Measurements from ENCODE around the gene RAI14.

The RAI14 gene

GRCh38 chr5:34626751-34627150, 29.4 kb upstream of the RAI14 start:
- TF ChIP-seq, protein P1, sequence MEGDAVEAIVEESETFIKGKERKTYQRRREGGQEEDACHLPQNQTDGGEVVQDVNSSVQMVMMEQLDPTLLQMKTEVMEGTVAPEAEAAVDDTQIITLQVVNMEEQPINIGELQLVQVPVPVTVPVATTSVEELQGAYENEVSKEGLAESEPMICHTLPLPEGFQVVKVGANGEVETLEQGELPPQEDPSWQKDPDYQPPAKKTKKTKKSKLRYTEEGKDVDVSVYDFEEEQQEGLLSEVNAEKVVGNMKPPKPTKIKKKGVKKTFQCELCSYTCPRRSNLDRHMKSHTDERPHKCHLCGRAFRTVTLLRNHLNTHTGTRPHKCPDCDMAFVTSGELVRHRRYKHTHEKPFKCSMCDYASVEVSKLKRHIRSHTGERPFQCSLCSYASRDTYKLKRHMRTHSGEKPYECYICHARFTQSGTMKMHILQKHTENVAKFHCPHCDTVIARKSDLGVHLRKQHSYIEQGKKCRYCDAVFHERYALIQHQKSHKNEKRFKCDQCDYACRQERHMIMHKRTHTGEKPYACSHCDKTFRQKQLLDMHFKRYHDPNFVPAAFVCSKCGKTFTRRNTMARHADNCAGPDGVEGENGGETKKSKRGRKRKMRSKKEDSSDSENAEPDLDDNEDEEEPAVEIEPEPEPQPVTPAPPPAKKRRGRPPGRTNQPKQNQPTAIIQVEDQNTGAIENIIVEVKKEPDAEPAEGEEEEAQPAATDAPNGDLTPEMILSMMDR (IDR thresholded peaks at IDR 0.05): no peak

DNA sequence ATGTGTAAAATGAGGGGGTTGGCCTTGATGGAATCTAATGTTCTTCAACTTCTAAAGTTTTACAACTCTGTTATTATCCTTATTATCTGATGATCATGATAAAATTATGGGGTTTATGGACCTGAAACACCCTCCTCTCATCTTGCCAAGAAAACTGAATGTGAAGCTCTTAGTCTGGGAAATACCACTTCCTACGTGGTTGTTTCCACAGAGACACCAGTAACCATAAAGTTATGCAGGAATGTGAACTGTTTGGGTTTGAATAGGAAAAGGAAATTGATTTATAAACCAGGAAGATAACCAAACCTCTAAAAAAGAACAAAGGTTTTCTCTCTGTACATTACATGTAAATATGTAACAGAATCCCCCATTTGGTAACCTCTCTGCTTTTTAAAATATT, 28.3 kb upstream of the RAI14 start:
- TF ChIP-seq, protein P1 (IDR thresholded peaks at IDR 0.05): no peak

- TF ChIP-seq, protein P1 (IDR thresholded peaks at IDR 0.05): no peak
Observed at GRCh38 chr5:34628373-34628772, 27.8 kb upstream of the RAI14 start.

DNA sequence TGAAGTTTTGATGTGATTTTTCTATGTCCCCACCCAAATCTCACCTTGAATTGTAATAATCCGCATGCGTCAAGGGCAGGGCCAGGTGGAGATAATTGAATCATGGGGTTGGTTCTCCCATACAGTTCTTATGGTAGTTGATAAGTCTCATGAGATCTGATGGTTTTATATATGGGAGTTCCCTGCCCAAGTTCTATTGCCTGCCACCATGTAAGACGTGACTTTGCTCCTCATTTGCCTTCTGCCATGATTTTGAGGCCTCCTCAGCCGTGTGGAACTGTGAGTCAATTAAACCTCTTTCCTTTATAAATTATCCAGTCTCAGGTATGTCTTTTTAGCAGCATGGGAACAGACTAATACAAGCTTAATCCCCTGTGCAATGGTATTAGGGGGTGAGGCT, 25.5 kb upstream of the RAI14 start:
- TF ChIP-seq, protein P1 (IDR thresholded peaks at IDR 0.05): no peak

- TF ChIP-seq, protein P1 (IDR thresholded peaks at IDR 0.05): no peak
Observed at GRCh38 chr5:34632807-34633422, 23.2 kb upstream of the RAI14 start.

DNA sequence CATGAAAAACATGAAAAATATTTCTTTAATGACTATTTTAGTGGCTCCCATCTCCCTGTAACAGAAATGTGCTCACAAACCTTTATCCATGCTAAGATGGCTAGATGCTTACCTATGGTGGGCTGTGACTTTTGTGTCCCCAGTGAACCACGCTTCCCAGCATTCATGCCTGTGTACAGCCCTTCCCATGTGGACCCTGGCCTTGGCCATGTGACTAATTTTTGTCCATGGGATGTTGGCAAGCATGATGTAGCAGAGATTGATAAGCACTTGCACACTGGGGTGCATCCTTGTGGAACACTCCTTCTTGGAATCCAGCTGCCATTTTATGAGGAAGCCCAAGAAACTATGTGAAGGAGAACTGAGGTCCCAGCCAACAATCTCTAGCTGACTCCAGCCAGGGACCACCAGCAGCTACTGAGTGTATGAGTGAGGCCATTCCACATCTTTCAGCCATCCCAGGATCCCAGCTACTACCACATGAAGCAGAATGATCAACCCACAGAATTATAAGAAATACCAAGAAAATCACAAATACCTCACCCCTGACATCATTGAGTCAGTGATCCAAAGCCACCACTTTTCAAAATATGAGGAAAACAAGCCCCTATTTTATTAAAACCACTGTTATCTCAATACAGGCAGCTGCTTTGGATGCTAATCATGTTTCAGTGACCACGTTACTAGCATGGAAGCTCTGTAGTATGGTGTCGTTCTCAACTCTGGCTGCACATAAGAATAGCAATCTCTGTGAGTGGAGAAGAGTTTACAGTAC, 16.1 kb upstream of the RAI14 start:
- TF ChIP-seq, protein P1 (IDR thresholded peaks at IDR 0.05): no peak

- TF ChIP-seq, protein P1 (IDR thresholded peaks at IDR 0.05): no peak
Observed at GRCh38 chr5:34648039-34648839, 7.9 kb upstream of the RAI14 start.

Measured in LNCAP (cell line).